T-helper 2 cell (primary cell): ENCODE results near the gene DNAJB11.
"Not testable (repeated sequence)": the region's sequence is repeated elsewhere in the genome, so short reads cannot be mapped to it uniquely, and the experiment has no call there.

Experiments used
- DNase-seq, 5 experiments: peaks; one replicate each; pipeline versions ENCODE4 v3.0.0 to v3.0.0-alpha.2; 2012 to 2022

DNAJB11 gene

DNA sequence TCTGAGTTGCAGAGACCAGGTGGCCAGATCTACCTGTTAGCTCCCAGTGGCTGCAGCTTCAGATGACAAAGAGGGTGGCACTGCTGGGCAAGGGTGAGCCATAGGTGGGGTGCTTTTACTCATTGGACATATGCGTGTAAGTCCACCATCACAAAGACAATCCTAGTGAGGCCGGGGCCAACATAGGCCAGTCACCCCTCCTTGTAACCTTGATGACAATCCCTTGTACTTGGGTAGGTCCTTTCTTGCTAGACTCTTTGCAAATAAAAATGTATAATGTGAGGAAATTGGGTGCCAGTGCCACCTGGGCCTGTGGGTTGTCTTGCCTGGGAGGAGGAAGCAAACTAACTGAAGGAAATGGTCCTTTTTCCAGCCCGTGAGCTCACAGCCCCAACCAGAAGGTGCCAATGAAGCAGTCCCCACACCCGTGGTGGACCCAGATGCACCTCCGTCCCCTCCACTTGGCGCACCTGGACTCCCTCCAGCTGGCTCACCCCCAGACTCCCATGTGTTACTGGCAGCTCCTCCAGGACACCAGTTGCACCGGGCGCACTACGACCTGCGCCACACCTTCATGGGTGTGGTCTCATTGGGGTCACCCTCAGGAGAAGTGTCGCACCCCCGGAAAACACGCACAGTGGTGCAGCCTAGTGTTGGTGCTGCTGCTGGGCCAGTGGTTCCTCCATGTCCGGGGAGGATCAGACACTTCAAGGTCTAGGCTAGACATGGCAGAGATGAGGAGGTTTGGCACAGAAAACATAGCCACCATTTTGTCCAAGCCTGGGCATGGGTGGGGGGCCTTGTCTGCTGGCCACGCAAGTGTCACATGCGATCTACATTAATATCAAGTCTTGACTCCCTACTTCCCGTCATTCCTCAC lies 49.9 kb downstream of the DNAJB11 start:
- no peak for DNase-seq

DNA sequence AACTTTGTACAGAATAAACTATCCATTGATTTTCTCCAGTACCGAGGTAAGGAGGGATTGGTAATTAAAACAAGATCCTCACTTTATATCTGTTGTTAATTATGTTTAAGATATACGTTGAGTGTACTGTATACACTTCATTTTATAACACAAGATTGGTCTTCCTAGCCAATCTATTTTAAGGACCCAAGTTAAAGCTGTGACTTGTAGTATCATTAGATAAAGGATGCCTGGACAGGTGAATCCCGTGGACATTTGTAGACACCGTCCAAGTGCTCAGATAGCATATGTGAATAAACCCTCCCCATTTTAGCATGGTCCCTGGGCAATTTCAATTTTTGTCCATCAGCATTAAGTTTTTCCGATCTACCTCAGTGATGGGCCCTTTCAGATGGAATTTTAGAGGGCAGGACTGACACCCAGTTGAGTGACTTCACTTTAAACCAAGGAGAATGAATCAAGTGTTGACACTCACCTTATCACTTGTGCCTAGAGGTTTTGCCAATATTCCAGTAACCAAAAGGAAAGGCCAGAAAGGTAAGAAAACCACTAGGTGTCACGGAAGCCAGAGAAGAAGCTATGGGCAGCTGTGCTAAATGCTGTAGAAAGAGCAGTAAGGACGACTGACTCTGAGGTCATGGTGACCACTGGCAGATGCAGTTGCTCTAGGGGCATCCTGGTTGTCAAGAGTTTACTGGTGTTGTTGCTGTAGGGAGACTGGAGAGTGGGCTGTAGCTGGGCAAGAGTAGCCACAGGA lies 51.6 kb downstream of the DNAJB11 start:
- DNase-seq, result no peak

DNA sequence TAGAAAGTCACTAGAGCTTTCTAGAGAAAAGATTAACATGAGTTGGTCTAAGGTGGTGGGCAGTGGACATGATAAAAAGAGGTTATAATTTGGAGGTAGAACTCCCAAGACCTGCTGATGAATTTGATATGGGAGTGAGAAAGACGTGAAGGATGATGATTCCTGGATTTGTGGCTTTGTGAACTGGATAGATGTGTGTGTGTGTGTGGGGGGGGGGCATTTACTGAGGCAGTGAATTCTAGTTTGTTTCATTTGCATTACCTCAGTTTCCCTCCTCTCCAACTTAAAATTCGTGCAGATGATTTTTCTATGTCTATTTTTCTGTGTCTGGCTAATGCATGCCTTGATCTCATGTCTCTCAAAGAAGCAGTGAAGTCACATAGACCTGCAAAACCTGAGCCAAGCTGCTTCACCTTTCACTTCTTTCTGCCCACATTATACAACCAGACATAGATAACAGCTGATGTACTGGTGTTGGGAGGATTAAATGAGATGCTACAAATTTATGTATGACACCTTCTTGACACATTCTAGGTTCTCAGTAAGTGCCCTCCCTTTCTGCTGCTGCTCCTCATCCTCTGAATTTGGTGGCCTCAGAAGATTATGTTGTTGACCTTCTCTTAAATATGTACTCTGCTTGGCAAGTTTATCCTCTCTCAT lies 52.3 kb downstream of the DNAJB11 start:
- DNase-seq, result no peak

DNA sequence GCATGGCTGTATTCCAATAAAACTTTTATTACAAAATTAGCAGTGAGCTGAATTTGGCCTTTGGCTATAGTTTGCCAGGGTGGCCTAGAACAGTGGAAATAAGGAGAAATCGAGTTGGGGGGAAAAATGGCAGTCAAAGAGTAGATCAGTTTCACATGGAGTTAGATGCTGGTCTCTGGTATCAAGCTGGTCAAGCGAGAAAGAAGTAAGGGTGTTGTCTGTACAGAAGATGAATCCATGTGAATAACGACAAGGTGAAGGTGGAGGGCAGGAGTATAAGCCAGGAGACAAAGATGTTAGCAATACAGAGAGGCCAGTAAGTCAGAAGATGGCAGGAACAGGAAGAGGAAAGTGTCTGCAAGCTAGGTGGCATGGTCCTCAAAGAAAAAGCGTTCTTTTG lies 54.1 kb downstream of the DNAJB11 start:
- no peak for DNase-seq

DNA sequence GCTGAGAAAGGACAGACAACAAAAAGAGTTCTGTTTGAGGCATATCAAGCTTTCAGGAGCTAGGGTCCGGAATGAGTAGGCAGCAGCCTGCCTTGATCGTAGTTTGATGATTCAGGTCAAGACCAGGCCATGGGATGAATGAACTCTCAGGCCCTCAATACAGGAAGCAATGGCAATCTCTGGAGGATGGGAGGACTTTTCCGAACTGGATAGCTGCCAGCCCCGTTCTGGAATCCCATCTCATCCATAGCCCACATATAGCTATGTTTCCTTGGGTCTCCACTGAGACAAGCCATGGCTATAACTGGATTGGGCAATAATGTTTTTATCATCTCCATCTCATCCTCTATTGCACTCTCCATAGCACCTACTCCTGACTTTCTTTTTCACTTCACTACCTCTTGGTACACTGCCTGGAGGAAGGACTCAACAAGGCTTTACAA lies 55.1 kb downstream of the DNAJB11 start:
- DNase-seq, result no peak

DNA sequence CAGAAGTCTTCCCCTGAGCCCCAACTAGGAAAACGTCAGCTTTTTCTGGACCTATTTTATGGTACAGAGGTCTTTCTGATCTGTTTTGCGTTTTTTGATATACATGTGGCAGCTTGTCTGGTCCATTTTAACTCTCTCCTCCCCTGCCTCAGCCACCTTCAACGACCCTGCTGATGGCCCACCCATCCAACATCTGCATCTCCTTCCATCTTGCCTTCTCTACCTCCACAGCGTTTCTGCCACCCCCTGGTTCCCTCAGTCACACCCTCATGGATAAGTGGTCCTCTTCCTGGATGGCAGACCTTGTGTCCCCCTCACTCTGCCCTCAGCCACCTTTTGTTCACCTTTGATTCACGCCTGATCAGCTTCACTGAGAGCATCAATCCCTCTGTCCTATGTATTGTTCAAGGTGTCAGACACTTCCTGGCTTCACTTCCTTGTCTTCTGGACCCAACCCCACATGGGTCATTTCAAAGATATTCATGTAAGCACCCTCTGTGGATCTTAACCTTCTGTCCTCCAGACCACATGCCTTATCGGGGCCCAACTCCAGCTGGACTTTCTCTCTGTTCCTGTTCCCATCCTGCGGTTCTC lies 55.8 kb downstream of the DNAJB11 start:
- no peak for DNase-seq

DNA sequence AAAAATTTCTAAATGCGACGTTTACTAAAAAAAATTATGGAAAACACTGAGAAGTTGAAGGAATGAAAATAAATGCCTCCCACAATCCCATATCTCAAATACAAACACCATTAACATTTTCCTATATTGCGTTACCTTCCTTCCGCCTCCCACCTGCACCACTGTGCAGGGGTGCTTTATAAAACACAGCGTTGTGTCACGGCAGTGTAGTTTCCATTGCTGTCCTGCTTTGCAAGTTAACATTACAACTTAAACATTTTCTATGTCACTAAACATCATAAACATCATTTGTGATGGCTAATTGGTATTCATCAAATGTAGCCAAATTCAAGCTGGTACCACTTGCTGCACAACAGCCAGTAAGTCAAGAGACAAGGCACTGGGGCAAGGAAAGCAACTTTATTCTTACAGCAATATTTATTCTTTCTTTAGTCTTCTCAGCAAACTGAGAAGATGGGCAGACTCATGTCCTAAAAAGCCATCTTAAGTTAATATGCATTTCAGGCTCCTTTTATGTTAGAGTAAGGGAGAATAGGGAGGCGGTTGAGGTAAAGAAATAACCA lies 57.4 kb downstream of the DNAJB11 start:
- no peak for DNase-seq

DNA sequence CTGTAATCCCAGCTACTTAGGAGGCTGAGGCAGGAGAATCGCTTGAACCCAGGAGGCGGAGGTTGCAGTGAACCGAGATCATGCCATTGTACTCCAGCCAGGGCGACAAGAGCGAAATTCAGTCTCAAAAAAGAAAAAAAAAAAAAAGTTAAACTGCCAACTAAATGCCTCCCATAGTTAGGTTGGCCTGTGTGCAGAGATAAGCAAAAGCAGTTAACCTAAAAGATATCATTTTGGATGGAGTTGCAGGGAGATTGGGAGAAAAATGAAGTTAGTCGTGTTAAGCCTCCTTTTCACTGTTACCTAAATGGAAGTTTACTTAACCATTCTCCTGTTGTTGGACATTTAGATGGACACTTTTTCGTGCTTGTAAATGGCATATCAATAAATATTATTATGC lies 58.2 kb downstream of the DNAJB11 start:
- no peak for DNase-seq

DNA sequence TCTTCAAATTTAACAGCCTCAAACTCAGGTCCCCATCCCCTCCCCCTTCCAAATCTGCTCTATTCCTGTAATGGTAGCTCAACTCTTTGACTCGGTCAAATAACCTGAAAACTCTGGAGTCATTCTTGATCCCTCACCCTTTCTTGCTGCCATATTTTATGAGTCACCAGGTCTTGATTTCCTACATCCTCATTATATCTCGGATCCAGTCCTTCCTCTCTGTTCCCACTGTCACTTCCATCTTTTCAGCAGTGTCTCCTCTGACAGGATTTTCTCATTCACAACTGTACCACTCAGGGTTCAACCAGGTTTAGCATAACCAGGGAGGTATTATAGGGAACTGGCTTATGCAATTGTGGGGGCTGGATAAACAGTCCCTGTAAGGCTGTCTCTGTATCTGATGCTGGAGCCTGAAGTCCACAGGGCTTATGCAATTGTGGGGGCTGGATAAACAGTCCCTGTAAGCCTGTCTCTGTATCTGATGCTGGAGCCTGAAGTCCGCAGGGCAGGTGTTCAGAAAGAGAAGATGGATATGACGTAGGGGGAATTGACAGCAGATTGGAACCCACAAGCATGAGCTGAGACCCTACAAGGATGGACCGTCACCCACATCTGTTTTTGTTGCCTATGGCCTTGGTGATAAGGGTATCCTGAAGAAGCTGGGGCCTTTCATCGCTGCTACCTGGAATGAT lies 60.6 kb downstream of the DNAJB11 start:
- no peak for DNase-seq

DNA sequence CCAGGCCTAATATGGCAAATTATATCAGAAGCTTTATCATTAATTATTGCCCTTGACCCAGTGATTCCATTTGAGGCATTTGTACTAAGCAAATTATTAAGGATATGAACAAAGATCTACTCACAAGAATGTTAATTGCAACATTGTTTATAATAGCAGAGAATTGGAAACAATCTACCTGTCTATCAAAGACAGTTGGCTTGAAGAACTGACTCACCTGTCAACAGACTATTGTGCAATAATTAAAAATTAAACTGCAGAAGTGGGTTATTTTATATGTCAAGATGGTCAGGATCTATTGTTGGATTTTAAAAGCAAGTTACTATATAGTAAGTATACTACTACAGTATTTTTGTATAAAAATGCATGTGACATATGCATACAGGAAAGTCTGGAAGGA lies 63.0 kb downstream of the DNAJB11 start:
- no peak for DNase-seq

DNA sequence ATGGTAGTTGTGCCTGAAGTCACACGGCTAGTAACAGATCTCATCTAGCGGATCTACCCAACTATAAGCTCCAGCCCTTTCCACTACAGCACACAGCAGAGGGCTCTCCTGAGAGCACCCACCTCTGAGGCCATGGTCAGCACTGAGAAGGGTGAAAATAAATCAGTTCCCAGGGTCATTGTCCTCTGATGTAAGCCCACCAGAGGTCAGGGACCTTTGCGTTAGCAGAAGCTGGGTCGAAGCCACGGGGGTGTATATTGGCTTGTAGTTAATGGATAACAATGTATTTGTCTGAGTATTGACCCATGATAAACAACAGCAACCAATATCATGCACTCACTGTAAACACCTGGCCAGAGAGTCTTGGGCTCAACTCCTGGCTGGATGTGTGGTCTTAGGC lies 63.7 kb downstream of the DNAJB11 start:
- not testable (repeated sequence) for DNase-seq
